HFFc6 (cell line): ENCODE measurements around the gene CRTAC1. TPM values are rescaled to one million over a fixed set of nuclear protein-coding genes. Genes with fewer than 3 reads are reported as not detected.

Experiments used
- DNase-seq: peaks from one replicate; pipeline ENCODE4 v3.0.0-alpha.2; 2018
- H3K27ac Mint-ChIP-seq: 2 replicates; pipeline ENCODE4 v1.8.0; 2020; ENCODE audit warnings: mild to moderate bottlenecking, mixed read lengths
- H3K27me3 Mint-ChIP-seq: 2 replicates; pipeline ENCODE4 v1.8.0; 2021; ENCODE audit warnings: mild to moderate bottlenecking, moderate library complexity, mixed read lengths; ENCODE audit not compliant: insufficient read depth
- H3K36me3 Mint-ChIP-seq: 2 replicates; pipeline ENCODE4 v1.8.0; 2021; ENCODE audit warnings: low read depth, mixed read lengths
- H3K4me1 Mint-ChIP-seq: 2 replicates; pipeline ENCODE4 v1.8.0; 2020; ENCODE audit warnings: low read depth, mixed read lengths
- H3K4me3 Mint-ChIP-seq: 2 replicates; pipeline ENCODE4 v1.8.0; 2020; ENCODE audit warnings: mild to moderate bottlenecking, moderate library complexity, mixed read lengths
- H3K9me3 Mint-ChIP-seq: 2 replicates; pipeline ENCODE4 v1.8.0; 2020; ENCODE audit warnings: mild to moderate bottlenecking, mixed read lengths
- CTCF ChIP-seq: fragments of 200-600 bp; sonication (generic); IDR thresholded peaks from 2 replicates; pipeline ENCODE4 v1.5.0; 2021; ENCODE audit warnings: antibody characterized with exemption, mild to moderate bottlenecking
- total RNA-seq, 6 experiments: library from RNA; stranded (reverse); fragmentation: NEBNext Ultra II Directional; extraction: Animal tissue kit (Norgen Biotek cat#: 25700); gene quantifications; 2 replicates in 1 of 6; 3 replicates in 5 of 6; pipeline ENCODE4 v1.2.3, GENCODE V29; 2021

CRTAC1 gene
- total RNA-seq, 6 experiments from 2014 or later, result not detected

GRCh38 chr10:97868134-97868685, 162.2 kb downstream of the CRTAC1 start:
- Mint-ChIP-seq H3K36me3 (no peaks in the 10 kb centered on the region), H3K4me1 (peaks cover 7% of the 10 kb centered on the region; the same call in 1 of the 2 replicates), H3K27me3 (peaks cover 36% of the 10 kb centered on the region), H3K9me3 (no peaks in the 10 kb centered on the region), H3K27ac (no peak overlapping the region), H3K4me3 (no peak overlapping the region)
- no peak for DNase-seq
- TF ChIP-seq CTCF, result no peak

GRCh38 chr10:97867220-97867800, 163.1 kb downstream of the CRTAC1 start:
- Mint-ChIP-seq H3K27ac (no peak overlapping the region), H3K4me3 (no peak overlapping the region), H3K27me3 (peaks cover 28% of the 10 kb centered on the region), H3K9me3 (no peaks in the 10 kb centered on the region), H3K4me1 (peaks cover 7% of the 10 kb centered on the region; the same call in 1 of the 2 replicates), H3K36me3 (no peaks in the 10 kb centered on the region)
- no peak for DNase-seq
- no peak for TF ChIP-seq CTCF

GRCh38 chr10:97866524-97867219, 163.7 kb downstream of the CRTAC1 start:
- DNase-seq, result no peak
- Mint-ChIP-seq H3K9me3 (no peaks in the 10 kb centered on the region), H3K27me3 (peaks cover 26% of the 10 kb centered on the region), H3K4me3 (no peak overlapping the region), H3K4me1 (peaks cover 9% of the 10 kb centered on the region), H3K27ac (no peak overlapping the region), H3K36me3 (no peaks in the 10 kb centered on the region)
- TF ChIP-seq CTCF, result no peak

GRCh38 chr10:97865488-97865887, 164.9 kb downstream of the CRTAC1 start:
- Mint-ChIP-seq H3K9me3 (no peaks in the 10 kb centered on the region), H3K27me3 (peaks cover 19% of the 10 kb centered on the region), H3K27ac (no peak overlapping the region), H3K4me3 (no peak overlapping the region), H3K36me3 (no peaks in the 10 kb centered on the region), H3K4me1 (peaks cover 20% of the 10 kb centered on the region)
- no peak for TF ChIP-seq CTCF
- DNase-seq, result no peak

- DNase-seq, result no peak
- no peaks in the 10 kb centered on the region for H3K36me3 Mint-ChIP-seq
- peaks cover 15% of the 10 kb centered on the region for H3K4me1 Mint-ChIP-seq
- H3K27me3 Mint-ChIP-seq, result peaks cover 18% of the 10 kb centered on the region
- H3K4me3 Mint-ChIP-seq, result no peak overlapping the region
- H3K9me3 Mint-ChIP-seq, result no peaks in the 10 kb centered on the region
- H3K27ac Mint-ChIP-seq, result no peak overlapping the region
- TF ChIP-seq CTCF, result no peak
These were observed 166.6 kb downstream of the CRTAC1 start for GRCh38 chr10:97863808-97864207.
